ENCODE data around the gene SNRPB. TPM values are rescaled to one million over a fixed set of nuclear protein-coding genes. Genes with fewer than 3 reads are reported as not detected.

The SNRPB gene
- total and polyA plus RNA-seq, 10 donors, result 102 to 262 (median 152) TPM

GRCh38 chr20:2449386-2449785 lies 21.2 kb downstream of the SNRPB start:
- Histone ChIP-seq H3K4me3 (no peak overlapping the region), H3K9me3 (peaks cover 0 to 15% (median 9%) of the 10 kb centered on the region in 8 donors), H3K36me3 (no peaks in the 10 kb centered on the region), H3K4me1 (peaks cover 0 to under 1% (median 0%) of the 10 kb centered on the region in 6 donors), H3K27me3 (replicated peaks in 1 of 7) (no peaks in the 10 kb centered on the region), H3K27ac (no peak overlapping the region)
- intact Hi-C loops (cut with DNase I; ENCODE audit: low total_unique reads), result no loop called here
- TF ChIP-seq CTCF (IDR thresholded peaks at IDR 0.05 in 8 of 11, conservative IDR thresholded peaks at IDR 0.05 in 3 of 11) (no peak), POLR2AphosphoS5 (IDR thresholded peaks at IDR 0.05) (no peak), POLR2A (IDR thresholded peaks at IDR 0.05) (no peak)
- 82 to 94% (median 93%) methylated on average over 1 of the region's 1 CpG for WGBS, 5 donors
- DNase-seq, result no peak

GRCh38 chr20:2446845-2447244 lies 23.7 kb downstream of the SNRPB start:
- Histone ChIP-seq H3K9me3 (peaks cover 0 to 15% (median 9%) of the 10 kb centered on the region in 8 donors), H3K36me3 (no peaks in the 10 kb centered on the region), H3K27me3 (replicated peaks in 1 of 7) (no peaks in the 10 kb centered on the region), H3K27ac (no peak overlapping the region), H3K4me1 (no peaks in the 10 kb centered on the region), H3K4me3 (no peak overlapping the region)
- 62 to 75% (median 71%) methylated on average over 4 of the region's 4 CpGs for WGBS, 5 donors
- intact Hi-C loops (cut with DNase I; ENCODE audit: low total_unique reads), result no loop called here
- no peak for DNase-seq
- TF ChIP-seq POLR2A (IDR thresholded peaks at IDR 0.05) (no peak), POLR2AphosphoS5 (IDR thresholded peaks at IDR 0.05) (no peak), CTCF (IDR thresholded peaks at IDR 0.05 in 8 of 11, conservative IDR thresholded peaks at IDR 0.05 in 3 of 11) (no peak)

GRCh38 chr20:2431185-2431584 lies 39.4 kb downstream of the SNRPB start:
- 41 to 63% (median 50%) methylated on average over 1 of the region's 1 CpG for WGBS, 5 donors
- TF ChIP-seq POLR2A (IDR thresholded peaks at IDR 0.05) (no peak), POLR2AphosphoS5 (IDR thresholded peaks at IDR 0.05) (no peak), CTCF (IDR thresholded peaks at IDR 0.05 in 8 of 11, conservative IDR thresholded peaks at IDR 0.05 in 3 of 11) (no peak)

GRCh38 chr20:2430538-2430937 lies 40.1 kb downstream of the SNRPB start:
- TF ChIP-seq CTCF (IDR thresholded peaks at IDR 0.05 in 8 of 11, conservative IDR thresholded peaks at IDR 0.05 in 3 of 11), result no peak
- no peak for TF ChIP-seq POLR2A (IDR thresholded peaks at IDR 0.05)
- TF ChIP-seq POLR2AphosphoS5 (IDR thresholded peaks at IDR 0.05), result no peak
- DNase-seq, result no peak
- Histone ChIP-seq H3K27ac (no peak overlapping the region), H3K4me3 (no peak overlapping the region), H3K9me3 (no peaks in the 10 kb centered on the region), H3K4me1 (no peaks in the 10 kb centered on the region), H3K27me3 (replicated peaks in 1 of 7) (peaks cover 0 to 13% (median 0%) of the 10 kb centered on the region in 7 donors), H3K36me3 (no peaks in the 10 kb centered on the region)
- intact Hi-C loops (cut with DNase I; ENCODE audit: low total_unique reads), result no loop called here
- WGBS, 5 donors, result 77 to 86% (median 80%) methylated on average over 4 of the region's 4 CpGs

More at GRCh38 chr20:2431185-2431584, 39.4 kb downstream of the SNRPB start:
- Histone ChIP-seq H3K9me3 (no peaks in the 10 kb centered on the region), H3K4me1 (no peaks in the 10 kb centered on the region), H3K36me3 (no peaks in the 10 kb centered on the region), H3K27ac (no peak overlapping the region), H3K4me3 (no peak overlapping the region), H3K27me3 (replicated peaks in 1 of 7) (peaks cover 0 to 13% (median 0%) of the 10 kb centered on the region in 7 donors)
- intact Hi-C loops (cut with DNase I; ENCODE audit: low total_unique reads), result no loop called here
- no peak for DNase-seq

All from spleen (tissue), 11 donors.